BJ (cell line): ENCODE data around the gene OPCML. TPM values are rescaled to one million over a fixed set of nuclear protein-coding genes. Genes with fewer than 3 reads are reported as not detected.

Experiments used
- CTCF ChIA-PET: fragments of 350-600 bp; formaldehyde crosslinking; extraction: SDS; loops from one replicate; lab custom pipeline; 2021; ENCODE audit warnings: antibody characterized with exemption, inconsistent platforms; lab: Yijun Ruan, JAX
- POLR2A ChIA-PET: fragments of 300-600 bp; sonication (Branson Sonifier 250); formaldehyde crosslinking; extraction: SDS; loops from one replicate; lab custom pipeline; 2021; ENCODE audit warnings: antibody characterized with exemption; lab: Charles Lee
- DNase-seq: peaks from one replicate; pipeline ENCODE4 v3.0.0-alpha.2; 2011; ENCODE audit warnings: low read depth
- H3K27me3 ChIP-seq: 2 replicates; pipeline ENCODE4 v1.6.0; 2011; ENCODE audit warnings: low read length; ENCODE audit not compliant: control insufficient read depth, insufficient read depth
- H3K36me3 ChIP-seq: 2 replicates; pipeline ENCODE4 v1.5.1; 2011; ENCODE audit warnings: low read length; ENCODE audit not compliant: control insufficient read depth, insufficient read depth
- H3K4me3 ChIP-seq: 2 replicates; pipeline ENCODE4 v1.5.1; 2011; ENCODE audit warnings: low read depth, mild to moderate bottlenecking, control low read depth, low read length
- CTCF ChIP-seq: IDR thresholded peaks from 2 replicates; pipeline ENCODE4 v1.5.1; 2011; ENCODE audit warnings: low read depth, mild to moderate bottlenecking, control low read depth, inconsistent platforms, low read length, moderate library complexity; ENCODE audit not compliant: insufficient read depth
- polyA plus RNA-seq: library from polyadenylated mRNA; depleted of rRNA; stranded (reverse); fragments of >200 nt; gene quantifications from 2 replicates; pipeline ENCODE4 v1.2.3, GENCODE V29; 2011

Gene OPCML
- polyA plus RNA-seq, 1 experiment = 2.0 TPM

- Histone ChIP-seq H3K36me3 (no peaks in the 10 kb centered on the region), H3K27me3 (no peaks in the 10 kb centered on the region), H3K4me3 (no peak overlapping the region)
- CTCF ChIA-PET = no interaction called here
- no peak for TF ChIP-seq CTCF
- no peak for DNase-seq
- POLR2A ChIA-PET = no interaction called here
These were observed 678.4 kb downstream of the OPCML start for GRCh38 chr11:132853886-132854285.

- Histone ChIP-seq H3K36me3 (no peaks in the 10 kb centered on the region), H3K4me3 (no peak overlapping the region), H3K27me3 (no peaks in the 10 kb centered on the region)
- POLR2A ChIA-PET = no interaction called here
- no peak for TF ChIP-seq CTCF
- DNase-seq = no peak
- CTCF ChIA-PET = no interaction called here
These were observed 679.9 kb downstream of the OPCML start for GRCh38 chr11:132852361-132852760.

- Histone ChIP-seq H3K36me3 (no peaks in the 10 kb centered on the region), H3K27me3 (no peaks in the 10 kb centered on the region), H3K4me3 (no peak overlapping the region)
- DNase-seq = no peak
- POLR2A ChIA-PET = no interaction called here
- TF ChIP-seq CTCF = no peak
- CTCF ChIA-PET = no interaction called here
These were observed 681.1 kb downstream of the OPCML start for GRCh38 chr11:132851247-132851646.

- CTCF ChIA-PET = no interaction called here
- Histone ChIP-seq H3K36me3 (no peaks in the 10 kb centered on the region), H3K4me3 (no peak overlapping the region), H3K27me3 (no peaks in the 10 kb centered on the region)
- DNase-seq = no peak
- POLR2A ChIA-PET = no interaction called here
- TF ChIP-seq CTCF = no peak
These were observed 682.0 kb downstream of the OPCML start for GRCh38 chr11:132850266-132850665.

GRCh38 chr11:132848336-132848735, 684.0 kb downstream of the OPCML start:
- POLR2A ChIA-PET = no interaction called here
- peak; percentile 10 for DNase-seq

More at GRCh38 chr11:132848336-132848735, 684.0 kb downstream of the OPCML start:
- CTCF ChIA-PET = interaction anchor here (0.6 kb wide), 2 partner anchors 14 to 376 kb away, joined by 3 read pairs; no protein-coding TSS in a partner anchor
- H3K27me3 ChIP-seq = no peaks in the 10 kb centered on the region
- H3K36me3 ChIP-seq = no peaks in the 10 kb centered on the region
- no peak for TF ChIP-seq CTCF
- H3K4me3 ChIP-seq = no peak overlapping the region
